HG03045 (cell line): ENCODE data around the gene PPP2R5D.

Experiments used
- ATAC-seq: cut with Tn5 transposase; IDR thresholded peaks from one replicate; pipeline ENCODE4 v1.9.1; 2021; ENCODE audit warnings: mild to moderate bottlenecking, moderate library complexity; ENCODE audit not compliant: unreplicated experiment

The PPP2R5D gene

GRCh38 chr6:42963179-42963854 is 21.1 kb upstream of the PPP2R5D start:
- no peak for ATAC-seq

GRCh38 chr6:42963855-42964605 is 20.3 kb upstream of the PPP2R5D start:
- no peak for ATAC-seq

- no peak for ATAC-seq
Measured at GRCh38 chr6:42966571-42966970, 17.8 kb upstream of the PPP2R5D start.

- no peak for ATAC-seq
Measured at GRCh38 chr6:42967228-42967627, 17.1 kb upstream of the PPP2R5D start.

GRCh38 chr6:42968126-42968701 is 16.2 kb upstream of the PPP2R5D start:
- no peak for ATAC-seq

- no peak for ATAC-seq
Measured at GRCh38 chr6:42968783-42969182, 15.6 kb upstream of the PPP2R5D start.

- no peak for ATAC-seq
Measured at GRCh38 chr6:42969431-42969830, 14.9 kb upstream of the PPP2R5D start.

- no peak for ATAC-seq
Measured at GRCh38 chr6:42969934-42970333, 14.4 kb upstream of the PPP2R5D start.

- no peak for ATAC-seq
Measured at GRCh38 chr6:42970871-42971612, 13.3 kb upstream of the PPP2R5D start.

- ATAC-seq = no peak
Measured at GRCh38 chr6:42971746-42972327, 12.5 kb upstream of the PPP2R5D start.

GRCh38 chr6:42973926-42974325 is 10.4 kb upstream of the PPP2R5D start:
- ATAC-seq = no peak

GRCh38 chr6:42974919-42975505 is 9.4 kb upstream of the PPP2R5D start:
- ATAC-seq = no peak

- ATAC-seq = peak; percentile 23
Measured at GRCh38 chr6:42978487-42978838, 5.9 kb upstream of the PPP2R5D start.

GRCh38 chr6:42978839-42979522 is 5.4 kb upstream of the PPP2R5D start, which contains the start of gene PEX6:
Gene PEX6 (minus strand): TSS chr6:42979181. CDS start chr6:42979150, 31 bp downstream.
- ATAC-seq = peak; percentile 89

GRCh38 chr6:42979523-42980177 is 4.7 kb upstream of the PPP2R5D start:
- ATAC-seq = no peak

- ATAC-seq = no peak
Measured at GRCh38 chr6:42981836-42982235, 2.5 kb upstream of the PPP2R5D start.

GRCh38 chr6:42984924-42985475 is 630 bp downstream of the PPP2R5D start:
- ATAC-seq = no peak

GRCh38 chr6:42987533-42988451 is 3.4 kb downstream of the PPP2R5D start:
- ATAC-seq = no peak
